SK-N-SH (cell line): ENCODE data around the gene TEX38. TPM values are rescaled to one million over a fixed set of nuclear protein-coding genes. Genes with fewer than 3 reads are reported as not detected.

Experiments used
- CTCF ChIA-PET: fragments of 300-600, 350-600 bp; formaldehyde crosslinking; extraction: SDS; loops from one replicate; lab custom pipeline; 2021; lab: Yijun Ruan, JAX
- POLR2A ChIA-PET: fragments of 350-600 bp; sonication (Branson Sonifier 250); formaldehyde crosslinking; extraction: SDS; loops from one replicate; lab custom pipeline; 2020; ENCODE audit warnings: antibody characterized with exemption, inconsistent platforms; lab: Yijun Ruan, JAX
- DNase-seq: peaks from one replicate; pipeline ENCODE4 v3.0.0; 2012
- H2AFZ ChIP-seq: fragments of 200-600 bp; sonication (generic); 2 replicates; pipeline ENCODE4 v1.8.1; 2016; ENCODE audit warnings: antibody characterized with exemption, mild to moderate bottlenecking, low read depth
- H3F3A ChIP-seq: fragments of 200-600 bp; sonication (generic); replicated peaks from 2 replicates; pipeline ENCODE3; 2016; ENCODE audit warnings: antibody characterized with exemption, mild to moderate bottlenecking; ENCODE audit not compliant: insufficient read depth
- H3K27ac ChIP-seq, 2 experiments: fragments of 200-500 bp in 1 of 2; fragments of 200-600 bp in 1 of 2; sonication (Bioruptor generic) in 1 of 2; sonication (generic), shearing (Covaris generic) in 1 of 2; 2 replicates each; pipeline versions ENCODE4 v1.5.1 to v1.6.1; 2014 to 2016; ENCODE audit warnings: low read depth in 2 of 2, inconsistent platforms in 1 of 2, low read length in 1 of 2, mild to moderate bottlenecking in 1 of 2, mixed read lengths in 1 of 2
- H3K27me3 ChIP-seq: fragments of 200-600 bp; sonication (generic), shearing (Covaris generic); 2 replicates; pipeline ENCODE4 v1.6.1; 2016; ENCODE audit warnings: mixed run types; ENCODE audit not compliant: insufficient read depth
- H3K36me3 ChIP-seq, 2 experiments: fragments of 200-500 bp in 1 of 2; fragments of 200-600 bp in 1 of 2; sonication (Bioruptor generic) in 1 of 2; sonication (generic) in 1 of 2; replicated peaks in 1 of 2; 2 replicates each; pipeline versions ENCODE3 to v1.5.1; 2014 to 2016; ENCODE audit warnings: low read length in 1 of 2, mild to moderate bottlenecking in 1 of 2; ENCODE audit not compliant: insufficient read depth in 2 of 2, control insufficient read depth in 1 of 2
- H3K4me1 ChIP-seq, 2 experiments: fragments of 200-500 bp in 1 of 2; fragments of 200-600 bp in 1 of 2; sonication (Bioruptor generic) in 1 of 2; sonication (generic), shearing (Covaris generic) in 1 of 2; 2 replicates each; pipeline versions ENCODE4 v1.5.1 to v1.6.1; 2014 to 2016; ENCODE audit warnings: low read depth in 1 of 2, low read length in 1 of 2, mixed run types in 1 of 2; ENCODE audit not compliant: insufficient read depth in 2 of 2, control insufficient read depth in 1 of 2
- H3K4me2 ChIP-seq: fragments of 200-600 bp; sonication (generic), shearing (Covaris generic); 2 replicates; pipeline ENCODE4 v1.6.1; 2017; ENCODE audit warnings: mixed run types
- H3K4me3 ChIP-seq, 2 experiments: fragments of 200-500 bp in 1 of 2; fragments of 200-600 bp in 1 of 2; sonication (Bioruptor generic) in 1 of 2; sonication (generic), shearing (Covaris generic) in 1 of 2; 2 replicates each; pipeline versions ENCODE4 v1.5.1 to v1.8.1; 2014 to 2016; ENCODE audit warnings: low read depth in 2 of 2, inconsistent platforms in 1 of 2, low read length in 1 of 2, mild to moderate bottlenecking in 1 of 2, mixed read lengths in 1 of 2, moderate library complexity in 1 of 2
- H3K79me2 ChIP-seq: fragments of 200-600 bp; sonication (generic); 2 replicates; pipeline ENCODE4 v1.8.1; 2017; ENCODE audit warnings: mild to moderate bottlenecking; ENCODE audit not compliant: insufficient read depth
- H3K9ac ChIP-seq: fragments of 200-600 bp; sonication (generic); 2 replicates; pipeline ENCODE4 v1.6.1; 2017; ENCODE audit warnings: mixed run types
- H3K9me2 ChIP-seq: fragments of 200-600 bp; sonication (generic); 2 replicates; pipeline ENCODE4 v1.6.1; 2017; ENCODE audit warnings: mixed run types
- H3K9me3 ChIP-seq: fragments of 200-600 bp; sonication (generic); 2 replicates; pipeline ENCODE4 v1.6.1; 2017; ENCODE audit warnings: mixed run types, mild to moderate bottlenecking, moderate library complexity
- H4K20me1 ChIP-seq: fragments of 200-600 bp; sonication (generic); 2 replicates; pipeline ENCODE4 v1.6.1; 2017; ENCODE audit warnings: mild to moderate bottlenecking, mixed run types; ENCODE audit not compliant: insufficient read depth
- CTCF ChIP-seq: fragments of 200-600 bp; sonication (generic); IDR thresholded peaks from 2 replicates; pipeline ENCODE4 v1.6.1; 2017; ENCODE audit warnings: antibody characterized with exemption, mild to moderate bottlenecking, moderate library complexity
- ELF1 ChIP-seq: IDR thresholded peaks from 2 replicates; pipeline ENCODE4 v1.4.0; 2012
- FOSL2 ChIP-seq: IDR thresholded peaks from 2 replicates; pipeline ENCODE4 v1.4.0; 2012; ENCODE audit warnings: low read depth, mild to moderate bottlenecking, moderate library complexity, borderline replicate concordance
- FOXM1 ChIP-seq: IDR thresholded peaks from 2 replicates; pipeline ENCODE4 v1.4.0; 2012; ENCODE audit warnings: low read depth, mild to moderate bottlenecking
- GABPA ChIP-seq: IDR thresholded peaks from 2 replicates; pipeline ENCODE4 v1.4.0; 2012; ENCODE audit warnings: low read depth, mild to moderate bottlenecking
- MAX ChIP-seq: IDR thresholded peaks from 2 replicates; pipeline ENCODE4 v1.4.0; 2012; ENCODE audit warnings: low read depth
- MXI1 ChIP-seq: IDR thresholded peaks from 2 replicates; pipeline ENCODE4 v1.6.1; 2012; ENCODE audit warnings: mild to moderate bottlenecking, low read depth, low read length, improper control_type of control experiment
- NFIC ChIP-seq: IDR thresholded peaks from 2 replicates; pipeline ENCODE4 v1.4.0; 2012; ENCODE audit warnings: borderline replicate concordance
- RCOR1 ChIP-seq: fragments of 150-350 bp; IDR thresholded peaks from 2 replicates; pipeline ENCODE4 v1.6.1; 2017; ENCODE audit warnings: antibody characterized with exemption, low read length
- RFX5 ChIP-seq: IDR thresholded peaks from 2 replicates; pipeline ENCODE4 v1.6.1; 2012; ENCODE audit warnings: mild to moderate bottlenecking, improper control_type of control experiment, low read length
- RXRA ChIP-seq: IDR thresholded peaks from 2 replicates; pipeline ENCODE4 v1.4.0; 2012; ENCODE audit warnings: low read depth, mild to moderate bottlenecking, borderline replicate concordance
- SMC3 ChIP-seq: IDR thresholded peaks from 2 replicates; pipeline ENCODE4 v1.6.1; 2012; ENCODE audit warnings: low read depth, low read length, improper control_type of control experiment
- TAF1 ChIP-seq: IDR thresholded peaks from 2 replicates; pipeline ENCODE4 v1.6.1; 2012; ENCODE audit warnings: low read depth, mild to moderate bottlenecking, low read length, moderate library complexity, borderline replicate concordance
- TCF12 ChIP-seq: IDR thresholded peaks from 2 replicates; pipeline ENCODE4 v1.4.0; 2012
- TEAD4 ChIP-seq: IDR thresholded peaks from 2 replicates; pipeline ENCODE4 v1.4.0; 2012; ENCODE audit warnings: mild to moderate bottlenecking, borderline replicate concordance; ENCODE audit not compliant: insufficient read depth
- USF1 ChIP-seq: IDR thresholded peaks from 2 replicates; pipeline ENCODE4 v1.4.0; 2012; ENCODE audit warnings: low read depth, borderline replicate concordance
- YY1 ChIP-seq: IDR thresholded peaks from 2 replicates; pipeline ENCODE4 v1.4.0; 2012; ENCODE audit warnings: low read depth, mild to moderate bottlenecking
- ZBTB33 ChIP-seq: IDR thresholded peaks from 2 replicates; pipeline ENCODE4 v1.4.0; 2012; ENCODE audit warnings: low read depth, borderline replicate concordance
- WGBS: methylation state at CpG from one replicate; pipeline ENCODE4 v1.1.6; 2017; ENCODE audit warnings: low lambda C conversion rate; 5-methylcytosine and 5-hydroxymethylcytosine counted together
- polyA plus RNA-seq, 3 experiments: library from polyadenylated mRNA; depleted of rRNA; stranded (reverse); fragments of >200 nt; gene quantifications; 2 replicates each; pipeline ENCODE4 v1.2.3, GENCODE V29; 2012
- TF ChIP-seq, protein P1 (sequence below): fragments of 150-350 bp; IDR thresholded peaks from 2 replicates; pipeline ENCODE4 v1.6.1; 2017; ENCODE audit warnings: antibody characterized with exemption, low read length, low read depth, borderline replicate concordance

Gene TEX38
- polyA plus RNA-seq, 1 of the 3 experiments (the other 2 are of a cell fraction) = 0.07 TPM

GRCh38 chr1:46675549-46676314, 4.1 kb downstream of the TEX38 start:
- H3K9me3 ChIP-seq = no peaks in the 10 kb centered on the region
- H3K4me1 ChIP-seq = no peaks in the 10 kb centered on the region
- no peak overlapping the region for H3K4me3 ChIP-seq
- CTCF ChIA-PET = interaction anchor here (1.0 to 1.1 kb wide), 3 partner anchors 9 to 60 kb away, joined by 3 to 4 read pairs (median 3); partner anchors contain the start of gene MOB3C
- WGBS = 100% methylated on average over 1 of the region's 1 CpG
- TF ChIP-seq CTCF = no peak
- TF ChIP-seq FOXM1 = no peak
- no peak for TF ChIP-seq TCF12
- TF ChIP-seq RFX5 = no peak
- TF ChIP-seq USF1 = no peak
- TF ChIP-seq GABPA = no peak
- no peak for TF ChIP-seq TEAD4
- no peak for TF ChIP-seq FOSL2
- TF ChIP-seq NFIC = no peak
- no peak for TF ChIP-seq MAX
- TF ChIP-seq RCOR1 = no peak
- TF ChIP-seq SMC3 = no peak
- TF ChIP-seq ELF1 = no peak
- no peak for TF ChIP-seq ZBTB33
- no peak for TF ChIP-seq YY1
- TF ChIP-seq RXRA = no peak
- TF ChIP-seq, protein P1, sequence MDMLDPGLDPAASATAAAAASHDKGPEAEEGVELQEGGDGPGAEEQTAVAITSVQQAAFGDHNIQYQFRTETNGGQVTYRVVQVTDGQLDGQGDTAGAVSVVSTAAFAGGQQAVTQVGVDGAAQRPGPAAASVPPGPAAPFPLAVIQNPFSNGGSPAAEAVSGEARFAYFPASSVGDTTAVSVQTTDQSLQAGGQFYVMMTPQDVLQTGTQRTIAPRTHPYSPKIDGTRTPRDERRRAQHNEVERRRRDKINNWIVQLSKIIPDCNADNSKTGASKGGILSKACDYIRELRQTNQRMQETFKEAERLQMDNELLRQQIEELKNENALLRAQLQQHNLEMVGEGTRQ = no peak
- no peak for TF ChIP-seq TAF1
- TF ChIP-seq MXI1 = no peak
- TF ChIP-seq, all 33 proteins: peak for 0
- no peaks in the 10 kb centered on the region for H3K79me2 ChIP-seq
- H3K36me3 ChIP-seq = peaks cover 41 to 51% of the 10 kb centered on the region in 2 experiments
- H3K4me2 ChIP-seq = no peak overlapping the region
- no peaks in the 10 kb centered on the region for H4K20me1 ChIP-seq
- POLR2A ChIA-PET = interaction anchor here (0.6 kb wide), 1 partner anchor 72 kb away, joined by 3 read pairs; the partner anchor contains the start of gene MKNK1
- no peak overlapping the region for H3K9ac ChIP-seq
- peaks cover 4% of the 10 kb centered on the region for H3F3A ChIP-seq
- no peak overlapping the region for H3K27ac ChIP-seq
- no peak for DNase-seq
- H2AFZ ChIP-seq = no peak overlapping the region
- no peaks in the 10 kb centered on the region for H3K9me2 ChIP-seq
- H3K27me3 ChIP-seq = no peaks in the 10 kb centered on the region
